ENCODE data around the gene TMEM253.

GRCh38 chr14:21120686-21121085 lies 19.8 kb downstream of the TMEM253 start:
- TF ChIP-seq POLR2A (IDR thresholded peaks at IDR 0.05) (no peak), CTCF (IDR thresholded peaks at IDR 0.05 in 8 of 11, conservative IDR thresholded peaks at IDR 0.05 in 3 of 11) (no peak), POLR2AphosphoS5 (IDR thresholded peaks at IDR 0.05) (no peak)

Measured in spleen (tissue), 7 donors.